MCF 10A (cell line): Measurements from ENCODE around the gene PPEF1. TPM values are rescaled to one million over a fixed set of nuclear protein-coding genes. Genes with fewer than 3 reads are reported as not detected.
A peak's percentile ranks its signal among the peaks of the same experiment; 100 is the strongest.

Experiments
- BruUV-seq: library from RNA; stranded (reverse); fragments of 400-500 nt; replicated peaks from 2 replicates; lab custom pipeline; 2021; lab: Mats Ljungman, UMichigan
- CTCF ChIA-PET: fragments of 300-600 bp; sonication (Branson Sonifier 250); formaldehyde crosslinking; extraction: SDS; loops from one replicate; lab custom pipeline; 2021; ENCODE audit warnings: antibody characterized with exemption, inconsistent platforms; lab: Yijun Ruan, JAX
- POLR2A ChIA-PET: fragments of 300-600, 350-650 bp; sonication (Branson Sonifier 250); formaldehyde crosslinking; extraction: SDS; loops from one replicate; lab custom pipeline; 2020; ENCODE audit warnings: antibody characterized with exemption, inconsistent platforms; lab: Yijun Ruan, JAX
- DNase-seq: peaks from one replicate; pipeline ENCODE4 v3.0.0-alpha.2; 2018; ENCODE audit not compliant: unreplicated experiment
- H3K27ac Mint-ChIP-seq: one replicate; pipeline ENCODE4 v1.8.0; 2022; ENCODE audit warnings: mild to moderate bottlenecking, low read depth, mixed read lengths; ENCODE audit not compliant: unreplicated experiment
- H3K27me3 Mint-ChIP-seq: one replicate; pipeline ENCODE4 v1.8.0; 2022; ENCODE audit warnings: mixed read lengths; ENCODE audit not compliant: insufficient read depth, unreplicated experiment
- H3K36me3 Mint-ChIP-seq: one replicate; pipeline ENCODE4 v1.8.0; 2022; ENCODE audit warnings: mild to moderate bottlenecking, moderate library complexity, mixed read lengths; ENCODE audit not compliant: insufficient read depth, unreplicated experiment
- H3K4me1 Mint-ChIP-seq: one replicate; pipeline ENCODE4 v1.8.0; 2022; ENCODE audit warnings: mixed read lengths; ENCODE audit not compliant: insufficient read depth, unreplicated experiment
- H3K4me3 Mint-ChIP-seq: one replicate; pipeline ENCODE4 v1.8.0; 2022; ENCODE audit warnings: mild to moderate bottlenecking, moderate library complexity, mixed read lengths; ENCODE audit not compliant: unreplicated experiment
- H3K9me3 Mint-ChIP-seq: one replicate; pipeline ENCODE4 v1.8.0; 2022; ENCODE audit warnings: mixed read lengths; ENCODE audit not compliant: unreplicated experiment
- intact Hi-C: fragments of 100-400 bp; cut with micrococcal nuclease; formaldehyde crosslinking; loops from 2 replicates; pipeline ENCODE4 v1.14.1; 2022
- total RNA-seq: library from RNA; stranded (reverse); gene quantifications from 2 replicates; pipeline ENCODE4 v1.2.3, GENCODE V29; 2022
- TF ChIP-seq, protein P1 (sequence below): fragments of 200-600 bp; IDR thresholded peaks from one replicate; pipeline ENCODE4 v1.8.0; 2022; ENCODE audit warnings: antibody characterized with exemption, mild to moderate bottlenecking; ENCODE audit not compliant: unreplicated experiment

PPEF1 gene
- total RNA-seq, 1 experiment from 2014 or later, result 1.0 TPM

DNA sequence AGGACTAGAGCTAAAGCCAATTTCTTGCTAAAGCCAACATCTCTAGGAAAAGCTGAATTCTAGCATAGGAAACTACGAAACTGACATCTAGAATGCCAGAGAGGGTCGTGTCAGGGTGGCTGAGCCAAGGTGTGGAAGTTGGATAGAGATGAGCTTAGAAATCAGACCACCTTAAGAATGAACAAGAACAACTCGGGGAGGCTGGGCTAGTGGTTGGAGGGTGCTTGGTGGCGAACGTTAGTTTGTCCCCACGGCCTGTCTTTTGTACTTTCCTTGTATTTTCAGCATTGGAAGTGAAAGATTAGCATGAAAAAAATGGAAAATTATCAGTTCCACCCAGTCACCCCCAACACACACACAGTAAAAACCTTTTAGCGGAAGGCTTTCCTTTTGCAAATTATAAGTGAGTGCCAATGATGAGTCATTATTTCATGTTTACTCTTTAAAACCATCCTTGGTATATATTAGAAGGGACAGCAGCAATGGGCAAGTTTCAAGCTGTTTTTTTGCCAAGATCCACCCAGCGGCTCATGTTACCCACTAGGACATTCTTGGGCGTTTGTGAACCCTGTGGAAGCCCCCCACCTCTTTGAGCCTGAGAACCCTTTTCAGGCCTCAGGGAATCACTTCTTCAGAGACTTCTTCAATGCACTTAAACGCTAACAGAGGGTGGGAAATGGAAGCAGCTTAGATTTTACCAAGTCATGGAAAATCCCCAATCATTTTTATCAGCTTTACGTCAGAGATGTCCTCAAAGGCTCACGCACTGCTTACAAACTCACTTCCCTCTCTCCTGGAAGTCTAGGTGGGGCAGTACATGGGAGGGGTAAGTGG is 4.9 kb upstream of the PPEF1 start:
- H3K27me3 Mint-ChIP-seq, result no peaks in the 10 kb centered on the region
- H3K4me1 Mint-ChIP-seq, result peaks cover 14% of the 10 kb centered on the region
- ChIA-PET POLR2A (interaction anchor here (0.6 to 1.9 kb wide), 6 partner anchors 8 to 277 kb away, joined by 3 to 5 read pairs (median 4); partner anchors contain the start of gene CDKL5), CTCF (interaction anchor here (0.5 to 1.3 kb wide), 2 partner anchors 10 to 193 kb away, joined by 3 read pairs; no protein-coding TSS in a partner anchor)
- DNase-seq, result peak; percentile 85
- peak overlapping the region; percentile 85 for H3K27ac Mint-ChIP-seq
- BruUV-seq, result TSS peak; percentile 81
- peaks cover 7% of the 10 kb centered on the region for H3K9me3 Mint-ChIP-seq
- intact Hi-C loops, result loop anchor here (5.0 kb wide), 1 partner anchor 170 kb away; no protein-coding TSS in a partner anchor
- TF ChIP-seq, protein P1, sequence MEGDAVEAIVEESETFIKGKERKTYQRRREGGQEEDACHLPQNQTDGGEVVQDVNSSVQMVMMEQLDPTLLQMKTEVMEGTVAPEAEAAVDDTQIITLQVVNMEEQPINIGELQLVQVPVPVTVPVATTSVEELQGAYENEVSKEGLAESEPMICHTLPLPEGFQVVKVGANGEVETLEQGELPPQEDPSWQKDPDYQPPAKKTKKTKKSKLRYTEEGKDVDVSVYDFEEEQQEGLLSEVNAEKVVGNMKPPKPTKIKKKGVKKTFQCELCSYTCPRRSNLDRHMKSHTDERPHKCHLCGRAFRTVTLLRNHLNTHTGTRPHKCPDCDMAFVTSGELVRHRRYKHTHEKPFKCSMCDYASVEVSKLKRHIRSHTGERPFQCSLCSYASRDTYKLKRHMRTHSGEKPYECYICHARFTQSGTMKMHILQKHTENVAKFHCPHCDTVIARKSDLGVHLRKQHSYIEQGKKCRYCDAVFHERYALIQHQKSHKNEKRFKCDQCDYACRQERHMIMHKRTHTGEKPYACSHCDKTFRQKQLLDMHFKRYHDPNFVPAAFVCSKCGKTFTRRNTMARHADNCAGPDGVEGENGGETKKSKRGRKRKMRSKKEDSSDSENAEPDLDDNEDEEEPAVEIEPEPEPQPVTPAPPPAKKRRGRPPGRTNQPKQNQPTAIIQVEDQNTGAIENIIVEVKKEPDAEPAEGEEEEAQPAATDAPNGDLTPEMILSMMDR, result no peak
- peak overlapping the region; percentile 6 for H3K4me3 Mint-ChIP-seq
- H3K36me3 Mint-ChIP-seq, result no peaks in the 10 kb centered on the region

DNA sequence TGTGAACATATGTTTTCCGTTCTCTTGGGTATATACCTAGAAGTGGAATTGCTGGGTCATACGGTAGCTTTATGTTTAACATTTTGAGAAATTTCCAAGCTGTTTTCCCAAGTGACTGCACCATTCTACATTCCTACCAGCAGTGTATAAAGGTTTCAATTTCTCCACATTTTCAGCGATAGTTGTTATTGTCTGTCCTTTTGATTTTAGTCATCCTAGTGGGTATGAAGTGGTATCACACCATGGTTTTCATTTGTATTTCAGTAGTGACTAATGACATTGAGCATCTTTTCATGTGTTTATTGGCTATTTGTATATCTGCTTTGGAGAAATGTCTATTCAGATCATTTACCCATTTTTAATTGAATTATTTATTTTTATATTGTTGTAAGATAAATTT is 2.4 kb downstream of the PPEF1 start:
- no TSS peak for BruUV-seq

GRCh38 chrX:18714910-18715309 is 7.5 kb downstream of the PPEF1 start:
- intact Hi-C loops, result no loop called here
- TF ChIP-seq, protein P1, result no peak
- CTCF ChIA-PET, result interaction anchor here (0.5 to 0.7 kb wide), 2 partner anchors 123 to 162 kb away, joined by 3 to 4 read pairs; no protein-coding TSS in a partner anchor
- Mint-ChIP-seq H3K27me3 (no peaks in the 10 kb centered on the region), H3K9me3 (peaks cover 8% of the 10 kb centered on the region), H3K27ac (no peak overlapping the region), H3K4me3 (no peak overlapping the region), H3K36me3 (peaks cover 5% of the 10 kb centered on the region), H3K4me1 (no peaks in the 10 kb centered on the region)
- POLR2A ChIA-PET, result interaction anchor here (0.7 to 1.5 kb wide), 2 partner anchors 12 to 14 kb away, joined by 3 to 4 read pairs; no protein-coding TSS in a partner anchor
- DNase-seq, result peak; percentile 71
- no TSS peak for BruUV-seq

More for the DNA sequence above, 2.4 kb downstream of the PPEF1 start:
- H3K4me1 Mint-ChIP-seq, result no peaks in the 10 kb centered on the region
- H3K4me3 Mint-ChIP-seq, result no peak overlapping the region
- no peak for DNase-seq
- TF ChIP-seq, protein P1, result no peak
- H3K36me3 Mint-ChIP-seq, result peaks cover 3% of the 10 kb centered on the region
- intact Hi-C loops, result no loop called here
- peaks cover 5% of the 10 kb centered on the region for H3K9me3 Mint-ChIP-seq
- no peak overlapping the region for H3K27ac Mint-ChIP-seq
- ChIA-PET CTCF (no interaction called here), POLR2A (interaction anchor here (0.5 kb wide), 1 partner anchor 45 kb away, joined by 5 read pairs; no protein-coding TSS in a partner anchor)
- no peaks in the 10 kb centered on the region for H3K27me3 Mint-ChIP-seq

DNA sequence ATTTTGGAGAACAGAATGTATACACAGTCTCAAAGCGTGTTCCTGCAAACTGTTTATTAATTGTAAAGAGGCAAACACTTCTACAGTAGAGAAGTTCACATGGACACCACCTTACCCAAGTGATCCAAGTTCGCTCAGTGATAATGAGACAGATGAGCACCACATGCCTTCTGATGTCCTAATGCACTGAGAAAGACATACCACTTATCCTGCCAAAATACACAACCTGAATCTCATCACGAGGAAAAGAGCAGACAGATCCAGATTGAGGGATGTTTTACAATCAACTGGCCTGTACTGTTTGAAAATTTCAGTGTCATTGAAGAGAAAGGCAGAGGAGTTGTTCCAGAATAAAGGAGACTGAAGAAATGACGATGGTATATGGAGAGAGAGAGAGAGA is 12.4 kb downstream of the PPEF1 start:
- no peaks in the 10 kb centered on the region for H3K4me1 Mint-ChIP-seq
- H3K36me3 Mint-ChIP-seq, result peaks cover 2% of the 10 kb centered on the region
- no peak overlapping the region for H3K27ac Mint-ChIP-seq
- H3K27me3 Mint-ChIP-seq, result no peaks in the 10 kb centered on the region
- ChIA-PET POLR2A (no interaction called here), CTCF (no interaction called here)
- TF ChIP-seq, protein P1, result no peak
- no peak for DNase-seq
- BruUV-seq, result no TSS peak
- peaks cover 8% of the 10 kb centered on the region for H3K9me3 Mint-ChIP-seq
- H3K4me3 Mint-ChIP-seq, result no peak overlapping the region
- intact Hi-C loops, result no loop called here
